Activated T-helper 9 cell treated with anti-CD3 and anti-CD28 coated beads, Interleukin-2, amount 50 U/mL, for 16 hours (primary cell): ENCODE data around the gene ZNF879.

Experiments
- DNase-seq: peaks from one replicate; pipeline ENCODE4 v3.0.0-alpha.2; 2020; ENCODE audit warnings: low read depth

ZNF879 gene

GRCh38 chr5:179008667-179009066 is 14.9 kb upstream of the ZNF879 start:
- no peak for DNase-seq

GRCh38 chr5:179033004-179033580 is 9.5 kb downstream of the ZNF879 start:
- DNase-seq: no peak

- no peak for DNase-seq
Measured at GRCh38 chr5:179044765-179045164, 21.2 kb downstream of the ZNF879 start.

- DNase-seq: no peak
Measured at GRCh38 chr5:179051784-179052183, 28.2 kb downstream of the ZNF879 start.

GRCh38 chr5:179054036-179054785 is 30.6 kb downstream of the ZNF879 start:
- no peak for DNase-seq

- DNase-seq: no peak
Measured at GRCh38 chr5:179054876-179055275, 31.3 kb downstream of the ZNF879 start.

- DNase-seq: no peak
Measured at GRCh38 chr5:179055436-179055835, 31.8 kb downstream of the ZNF879 start.

- no peak for DNase-seq
Measured at GRCh38 chr5:179055841-179056240, 32.2 kb downstream of the ZNF879 start.

- DNase-seq: peak; percentile 77
Measured at GRCh38 chr5:179060116-179061008, 36.8 kb downstream of the ZNF879 start, which contains the start of gene ZNF354C. Gene ZNF354C (plus strand): TSS chr5:179060373. CDS start chr5:179062069, 1,696 bp downstream.

- no peak for DNase-seq
Measured at GRCh38 chr5:179061025-179061424, 37.4 kb downstream of the ZNF879 start.

GRCh38 chr5:179065703-179066102 is 42.1 kb downstream of the ZNF879 start:
- DNase-seq: no peak

- no peak for DNase-seq
Measured at GRCh38 chr5:179079165-179079987, 55.8 kb downstream of the ZNF879 start.

- DNase-seq: no peak
Measured at GRCh38 chr5:179080724-179081123, 57.1 kb downstream of the ZNF879 start.
